Embryonic facial prominence (tissue), 1 donor: ENCODE data around the gene TTLL10.

Experiments used
- DNase-seq: peaks from one replicate; pipeline ENCODE4 v3.0.0-alpha.2; 2016; ENCODE audit errors: extremely low spot score

TTLL10 gene

GRCh38 chr1:1237874-1238701 is 64.4 kb downstream of the TTLL10 start:
- no peak for DNase-seq

GRCh38 chr1:1238702-1239178 is 65.1 kb downstream of the TTLL10 start:
- no peak for DNase-seq

- DNase-seq: no peak
Measured at GRCh38 chr1:1239227-1239613, 65.5 kb downstream of the TTLL10 start.

GRCh38 chr1:1239614-1240347 is 66.1 kb downstream of the TTLL10 start:
- no peak for DNase-seq

- no peak for DNase-seq
Measured at GRCh38 chr1:1240348-1240732, 66.7 kb downstream of the TTLL10 start.

GRCh38 chr1:1240822-1241587 is 67.3 kb downstream of the TTLL10 start:
- no peak for DNase-seq

- no peak for DNase-seq
Measured at GRCh38 chr1:1241588-1242219, 68.0 kb downstream of the TTLL10 start.

- DNase-seq: no peak
Measured at GRCh38 chr1:1242461-1243265, 69.0 kb downstream of the TTLL10 start.

- no peak for DNase-seq
Measured at GRCh38 chr1:1243266-1243660, 69.6 kb downstream of the TTLL10 start.

- no peak for DNase-seq
Measured at GRCh38 chr1:1243807-1244191, 70.1 kb downstream of the TTLL10 start.

- DNase-seq: no peak
Measured at GRCh38 chr1:1244192-1244811, 70.6 kb downstream of the TTLL10 start.

GRCh38 chr1:1245178-1245816 is 71.6 kb downstream of the TTLL10 start:
- DNase-seq: no peak

GRCh38 chr1:1245817-1246576 is 72.3 kb downstream of the TTLL10 start:
- no peak for DNase-seq

GRCh38 chr1:1246577-1247340 is 73.1 kb downstream of the TTLL10 start, which contains the start of gene C1QTNF12:
TSS of gene C1QTNF12 (minus strand) at chr1:1246722. CDS start at chr1:1246690, 32 bp downstream.
- DNase-seq: no peak

GRCh38 chr1:1247341-1247913 is 73.7 kb downstream of the TTLL10 start:
- DNase-seq: no peak
